RCC 7860 (cell line): ENCODE measurements around the gene COG3.

Experiments used
- DNase-seq: peaks from one replicate; pipeline ENCODE4 v3.0.0-alpha.2; 2015; ENCODE audit warnings: low spot score
- FAIRE-seq: peaks from 2 replicates; lab custom pipeline; 2012; peaks lifted over from hg19 to GRCh38; lab: Jason Lieb, UNC

The COG3 gene

GRCh38 chr13:45445053-45445452 is 19.7 kb upstream of the COG3 start:
- DNase-seq (no peak), FAIRE-seq (no peak)

DNA sequence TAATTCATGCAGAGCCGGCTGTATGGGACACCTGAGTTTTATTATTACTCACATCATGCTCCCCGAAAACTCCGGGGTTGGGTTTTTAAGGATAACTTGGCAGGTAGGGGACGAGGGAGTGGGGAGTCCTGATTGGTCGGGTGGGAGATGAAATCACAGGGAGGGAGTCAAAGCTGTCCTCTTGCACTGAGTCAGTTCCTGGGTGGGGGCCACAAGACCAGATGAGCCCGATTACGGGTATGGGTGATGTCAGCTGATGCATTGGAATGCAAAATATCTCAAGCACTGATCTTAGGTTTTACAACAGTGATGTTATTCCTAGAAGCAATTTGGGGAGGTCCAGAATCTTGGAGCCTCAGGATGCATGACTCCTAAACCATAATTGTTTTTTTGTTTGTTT is 18.6 kb upstream of the COG3 start:
- no peak for FAIRE-seq
- DNase-seq, result no peak

DNA sequence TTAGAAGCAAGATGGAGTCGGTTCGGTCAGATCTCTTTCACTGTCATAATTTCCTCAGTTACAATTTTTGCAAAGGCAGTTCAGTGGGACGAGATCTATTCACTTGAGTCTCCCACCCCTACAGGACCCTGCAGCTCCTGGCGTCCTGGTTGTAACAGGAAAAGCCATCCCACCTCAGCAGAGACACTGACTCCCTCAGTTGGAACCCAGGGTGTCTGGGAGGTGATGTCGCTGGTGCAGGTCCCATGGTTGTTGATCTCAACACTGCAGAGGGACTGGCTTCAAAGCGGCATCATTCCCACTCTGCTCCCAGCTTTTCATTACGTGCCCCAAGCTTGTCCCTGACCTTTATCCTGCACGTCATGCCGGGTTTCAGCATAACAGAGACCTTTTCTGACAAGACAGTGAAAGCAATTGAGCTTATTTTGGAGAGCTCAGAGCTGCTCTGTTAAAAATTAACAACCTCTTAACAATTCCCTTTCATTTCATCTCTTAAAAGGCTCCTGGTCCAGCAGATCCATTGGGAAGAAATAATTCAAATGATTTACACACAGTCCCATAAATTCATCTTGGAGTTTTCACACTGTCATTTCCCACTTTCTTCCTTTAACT is 17.6 kb upstream of the COG3 start:
- FAIRE-seq, result no peak
- DNase-seq, result no peak

DNA sequence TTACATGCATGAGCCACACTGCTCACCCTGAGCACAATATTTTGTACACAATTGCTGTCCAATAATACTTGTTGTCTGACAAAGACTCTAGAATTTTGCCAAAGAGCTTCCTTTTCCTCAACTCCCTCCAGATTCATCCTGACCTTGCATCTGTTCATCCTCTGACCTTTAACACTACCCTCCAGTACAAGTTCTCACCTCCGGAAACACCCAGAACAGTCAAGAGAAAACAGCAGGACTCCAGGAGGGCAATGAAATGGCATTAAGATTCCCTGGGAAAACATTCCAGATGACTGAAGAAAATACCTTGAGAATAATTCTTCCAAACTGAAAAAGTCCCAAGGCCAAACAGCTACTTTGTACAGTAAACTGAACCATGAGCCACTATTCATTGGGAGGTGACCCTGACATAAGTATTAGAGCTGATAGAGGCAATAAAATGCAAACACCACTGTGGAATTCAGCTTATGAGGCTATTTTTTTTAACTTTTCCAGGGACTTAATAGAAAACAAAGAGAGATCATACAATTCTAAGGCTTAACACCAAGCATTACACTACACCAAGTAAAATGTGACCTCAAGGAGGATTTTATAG is 15.7 kb upstream of the COG3 start:
- FAIRE-seq (no peak), DNase-seq (no peak)

GRCh38 chr13:45451282-45451681 is 13.5 kb upstream of the COG3 start:
- no peak for FAIRE-seq
- no peak for DNase-seq

DNA sequence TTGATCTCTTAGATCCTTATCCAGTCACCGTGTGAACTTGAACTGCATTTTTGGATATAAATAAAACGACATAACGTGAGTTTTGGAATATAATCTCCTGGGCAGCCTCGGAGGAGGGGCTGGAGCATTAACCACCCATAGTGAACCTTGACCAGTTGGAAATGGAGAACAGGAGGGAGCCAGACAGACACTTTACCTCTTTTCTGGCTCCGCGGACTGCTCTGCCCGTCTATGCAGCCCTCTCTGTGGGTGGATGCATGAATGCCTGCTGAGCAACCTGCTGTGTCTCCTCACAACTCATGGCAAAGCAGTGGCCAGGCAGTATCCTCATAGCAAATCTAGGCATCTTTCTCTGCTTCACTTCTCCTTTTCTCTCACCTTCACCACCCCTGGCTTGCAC is 10.5 kb upstream of the COG3 start:
- FAIRE-seq, result no peak

GRCh38 chr13:45456196-45456972 is 8.4 kb upstream of the COG3 start:
- DNase-seq (no peak), FAIRE-seq (no peak)

More for the DNA sequence above, 10.5 kb upstream of the COG3 start:
- no peak for DNase-seq

- FAIRE-seq (no peak), DNase-seq (no peak)
Observed at GRCh38 chr13:45464141-45464686, 525 bp upstream of the COG3 start.

DNA sequence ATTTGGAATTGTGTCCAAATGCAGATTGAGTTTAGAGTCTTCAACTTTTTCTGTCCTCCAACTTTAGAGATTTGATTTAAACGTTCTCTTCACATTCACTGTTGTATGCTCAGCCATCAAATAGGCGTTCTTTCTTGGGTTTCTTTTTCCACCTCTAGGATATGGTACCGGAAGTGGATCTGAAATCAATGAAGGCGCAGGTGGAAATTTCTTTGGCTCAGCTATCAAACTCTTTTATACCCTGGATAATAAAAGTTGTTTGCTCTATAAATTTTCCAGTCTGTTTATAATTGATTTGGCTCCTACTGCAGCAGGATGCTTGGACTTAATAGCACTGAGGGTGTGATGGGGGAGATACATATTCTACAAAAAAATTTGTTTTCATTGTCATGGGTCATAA is 1.6 kb downstream of the COG3 start:
- DNase-seq (no peak), FAIRE-seq (no peak)

GRCh38 chr13:45468635-45469034 is 3.9 kb downstream of the COG3 start:
- DNase-seq (no peak), FAIRE-seq (no peak)

DNA sequence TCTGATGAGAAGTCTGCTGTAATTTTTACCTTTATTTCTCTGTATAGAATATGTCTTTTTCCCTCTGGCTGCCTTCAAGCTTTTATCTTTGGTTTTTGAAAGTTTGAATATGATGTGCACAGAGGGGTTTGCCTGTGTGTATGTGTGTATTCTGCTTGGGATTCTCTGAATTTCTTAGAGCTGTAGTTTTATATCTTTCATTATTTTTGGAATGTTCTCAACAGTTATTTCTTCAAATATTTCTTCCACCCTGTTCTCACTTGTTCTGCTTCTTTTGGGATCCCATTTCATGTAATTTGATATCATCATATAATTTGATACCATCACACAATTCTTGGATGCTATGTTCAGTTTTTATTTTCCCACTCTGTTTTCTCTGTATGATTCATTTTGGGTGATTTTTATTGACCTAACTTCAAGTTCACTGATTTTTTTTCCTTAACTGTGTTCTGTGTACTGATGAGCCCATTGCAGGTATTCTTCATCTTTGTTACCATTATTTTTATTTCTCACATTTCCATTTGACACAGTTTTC is 7.5 kb downstream of the COG3 start:
- FAIRE-seq (no peak), DNase-seq (no peak)

DNA sequence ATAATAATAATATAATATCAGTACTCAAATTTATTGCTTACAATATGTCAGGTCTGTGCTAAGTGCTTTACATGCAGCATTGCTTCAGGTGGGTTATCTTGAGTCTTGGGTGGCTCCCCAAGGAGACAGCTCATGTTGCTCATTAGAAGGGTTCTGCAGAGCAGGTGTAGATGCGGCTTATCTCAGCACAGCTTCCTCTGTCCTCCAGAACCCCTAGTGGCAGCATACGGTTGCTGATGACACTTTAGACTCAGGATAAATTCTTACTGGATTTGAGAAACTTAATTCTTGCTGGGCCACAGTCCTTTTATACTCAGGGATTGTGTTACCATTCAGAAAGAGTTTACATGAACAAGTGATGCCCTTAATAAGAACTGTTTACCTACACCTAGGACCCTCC is 8.9 kb downstream of the COG3 start:
- FAIRE-seq (no peak), DNase-seq (no peak)

DNA sequence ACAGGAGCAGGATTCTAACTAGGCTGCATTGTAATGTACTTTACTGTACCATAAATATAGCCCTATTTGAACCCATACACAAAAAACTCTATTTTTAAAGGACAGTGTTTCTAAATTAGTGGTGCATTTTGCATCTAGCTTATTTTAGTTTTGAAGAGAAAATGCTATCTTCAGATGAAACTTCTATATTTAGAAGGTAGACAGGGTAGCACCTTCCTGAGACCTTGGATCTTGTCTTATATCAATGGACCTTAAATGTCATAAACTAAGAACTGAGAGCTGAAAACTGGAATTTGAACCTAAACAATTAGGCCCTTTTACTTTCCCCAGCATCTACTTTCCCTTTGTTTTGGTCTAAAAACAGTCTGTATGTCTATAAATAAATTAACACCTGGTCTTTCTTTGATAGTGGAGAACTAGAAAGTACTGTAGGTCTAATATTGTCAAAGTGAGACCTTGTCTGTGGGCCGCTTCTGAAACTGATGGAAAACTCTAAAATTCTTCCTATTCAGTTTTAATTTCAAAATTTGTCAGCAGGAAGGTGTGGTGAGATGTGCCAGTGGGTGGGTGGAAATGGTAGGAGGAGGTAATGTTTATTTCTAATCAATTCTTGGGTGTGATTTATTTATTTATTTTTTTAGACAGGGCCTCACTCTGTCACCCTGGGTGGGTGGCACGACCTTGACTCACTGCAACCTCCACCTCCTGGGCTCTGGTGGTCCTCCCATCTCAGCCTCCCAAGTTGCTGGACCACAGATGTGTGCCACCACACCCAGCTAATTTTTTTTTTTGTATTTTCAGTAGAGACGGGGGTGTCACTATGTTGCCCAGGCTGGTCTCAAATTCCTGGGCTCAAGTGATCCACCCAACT is 10.1 kb downstream of the COG3 start:
- DNase-seq, result no peak
- no peak for FAIRE-seq

GRCh38 chr13:45479661-45480060 is 14.9 kb downstream of the COG3 start:
- DNase-seq (no peak), FAIRE-seq (no peak)

DNA sequence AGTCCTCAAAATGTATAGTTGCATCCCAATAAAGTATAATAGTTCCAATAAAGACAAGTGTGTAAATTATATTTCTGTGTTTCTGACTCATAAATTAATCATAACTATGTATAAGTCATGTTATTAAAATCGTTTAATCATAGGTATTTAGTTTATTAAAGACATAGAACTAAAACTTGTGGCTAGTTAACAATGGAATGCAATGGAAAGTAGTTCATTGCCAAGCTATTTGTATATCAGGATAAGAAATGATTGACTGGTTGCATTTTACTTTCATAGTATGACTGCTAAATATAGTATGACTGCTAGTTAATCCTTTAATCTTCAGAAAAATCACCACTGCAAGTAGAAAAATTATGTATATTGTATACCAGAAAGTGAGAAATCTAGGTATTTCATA is 16.9 kb downstream of the COG3 start:
- FAIRE-seq (peak; percentile 34), DNase-seq (no peak)

GRCh38 chr13:45482571-45483173 is 17.9 kb downstream of the COG3 start:
- DNase-seq (peak; percentile 7), FAIRE-seq (no peak)

DNA sequence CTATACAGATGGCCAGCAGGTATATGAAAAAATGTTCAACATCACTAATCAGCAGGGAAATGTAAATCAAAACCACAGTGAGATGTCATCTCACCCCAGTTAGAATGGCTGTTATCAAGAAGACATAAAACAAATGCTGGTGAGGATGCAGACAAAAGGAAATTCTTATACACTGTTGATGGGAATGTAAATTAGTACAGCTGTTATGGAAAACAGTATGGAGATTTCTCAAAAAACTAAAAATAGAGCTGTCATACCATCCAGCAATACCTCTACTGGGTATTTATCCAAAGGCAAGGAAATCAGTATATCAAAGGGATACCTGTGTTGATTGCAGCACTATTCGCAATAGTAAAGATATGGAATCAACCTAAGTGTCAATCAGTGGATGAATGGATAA is 22.9 kb downstream of the COG3 start:
- FAIRE-seq, result no peak
- no peak for DNase-seq

GRCh38 chr13:45490068-45490467 is 25.3 kb downstream of the COG3 start:
- DNase-seq, result no peak
- FAIRE-seq, result no peak

- DNase-seq, result no peak
- FAIRE-seq, result peak; percentile 80
Observed at GRCh38 chr13:45492538-45492937, 27.8 kb downstream of the COG3 start.

GRCh38 chr13:45496942-45497341 is 32.2 kb downstream of the COG3 start:
- no peak for FAIRE-seq
- no peak for DNase-seq
